CD14-positive monocyte (primary cell): ENCODE data around the gene NKAIN4. TPM values are rescaled to one million over a fixed set of nuclear protein-coding genes. Genes with fewer than 3 reads are reported as not detected.

ENCODE experiments used
- DNase-seq, 3 donors: peaks; one replicate each; pipeline ENCODE4 v3.0.0-alpha.2; 2011 to 2022
- H2AFZ ChIP-seq: 2 replicates; pipeline ENCODE4 v1.6.0; 2012; ENCODE audit warnings: mild to moderate bottlenecking, low read depth, low read length, inconsistent platforms; ENCODE audit not compliant: insufficient read depth, poor library complexity, severe bottlenecking
- H3K27ac ChIP-seq, 2 donors: 1 replicate in 1 of 2; 2 replicates in 1 of 2; pipeline ENCODE4 v1.5.1; 2012 to 2013; ENCODE audit warnings: low read length in 2 of 2, control low read depth in 1 of 2, inconsistent platforms in 1 of 2, low read depth in 1 of 2, mild to moderate bottlenecking in 1 of 2
- H3K27me3 ChIP-seq, 2 donors: one replicate each; pipeline versions ENCODE4 v1.6.0 to v1.6.1; 2011 to 2013; ENCODE audit warnings: low read length in 2 of 2; ENCODE audit not compliant: control insufficient read depth in 2 of 2, insufficient read depth in 2 of 2
- H3K36me3 ChIP-seq, 2 donors: replicated peaks in 1 of 2; 1 replicate in 1 of 2; 2 replicates in 1 of 2; pipeline versions ENCODE4 v1.5.1 to v1.6.1; 2012 to 2013; ENCODE audit warnings: low read length in 2 of 2, control low read depth in 1 of 2, inconsistent platforms in 1 of 2, mild to moderate bottlenecking in 1 of 2; ENCODE audit not compliant: insufficient read depth in 2 of 2, control insufficient read depth in 1 of 2
- H3K4me1 ChIP-seq, 2 donors: 1 replicate in 1 of 2; 2 replicates in 1 of 2; pipeline versions ENCODE4 v1.5.1 to v1.6.1; 2012 to 2013; ENCODE audit warnings: low read length in 2 of 2, control low read depth in 1 of 2, inconsistent platforms in 1 of 2, mild to moderate bottlenecking in 1 of 2, moderate library complexity in 1 of 2; ENCODE audit not compliant: insufficient read depth in 2 of 2, control insufficient read depth in 1 of 2
- H3K4me2 ChIP-seq: replicated peaks from 2 replicates; pipeline ENCODE3; 2012; ENCODE audit warnings: low read length, moderate library complexity, mild to moderate bottlenecking; ENCODE audit not compliant: poor library complexity, severe bottlenecking; ENCODE audit errors: extremely low read depth
- H3K4me3 ChIP-seq, 3 experiments: fragments of 200-600 bp in 1 of 3; sonication (generic) in 1 of 3; replicated peaks in 1 of 3; 1 replicate in 2 of 3; 2 replicates in 1 of 3; pipeline ENCODE4 v1.5.1; 2011 to 2013; ENCODE audit warnings: low read length in 3 of 3, mild to moderate bottlenecking in 3 of 3, control low read depth in 2 of 3, low read depth in 2 of 3, inconsistent platforms in 1 of 3, moderate library complexity in 1 of 3
- H3K79me2 ChIP-seq: 2 replicates; pipeline ENCODE4 v1.6.0; 2012; ENCODE audit warnings: mild to moderate bottlenecking, control low read depth, inconsistent platforms, low read length, moderate library complexity; ENCODE audit not compliant: insufficient read depth
- H3K9ac ChIP-seq: 2 replicates; pipeline ENCODE4 v1.6.0; 2017; ENCODE audit warnings: low read length, mild to moderate bottlenecking; ENCODE audit not compliant: insufficient read depth, poor library complexity, severe bottlenecking
- H3K9me3 ChIP-seq, 2 donors: replicated peaks in 1 of 2; 1 replicate in 1 of 2; 2 replicates in 1 of 2; pipeline versions ENCODE4 v1.5.1 to v1.6.1; 2012 to 2013; ENCODE audit warnings: low read length in 2 of 2, control low read depth in 1 of 2; ENCODE audit not compliant: control insufficient read depth in 1 of 2, insufficient read depth in 1 of 2
- H4K20me1 ChIP-seq: 2 replicates; pipeline ENCODE4 v1.6.0; 2012; ENCODE audit warnings: mild to moderate bottlenecking, low read length, control low read depth, moderate library complexity; ENCODE audit not compliant: insufficient read depth
- H3K27ac Mint-ChIP-seq, 7 donors: one replicate each; pipeline ENCODE4 v1.8.0; 2020; ENCODE audit warnings: mild to moderate bottlenecking in 7 of 7, mixed read lengths in 7 of 7, moderate library complexity in 6 of 7, inconsistent platforms in 2 of 7
- H3K27me3 Mint-ChIP-seq, 3 donors: one replicate each; pipeline ENCODE4 v1.8.0; 2021 to 2022; ENCODE audit warnings: low read depth in 3 of 3, mild to moderate bottlenecking in 3 of 3, mixed read lengths in 3 of 3, moderate library complexity in 3 of 3, inconsistent platforms in 1 of 3
- H3K36me3 Mint-ChIP-seq, 2 donors: one replicate each; pipeline ENCODE4 v1.8.0; 2020; ENCODE audit warnings: mixed read lengths in 2 of 2, inconsistent platforms in 1 of 2, mild to moderate bottlenecking in 1 of 2
- H3K4me1 Mint-ChIP-seq: one replicate; pipeline ENCODE4 v1.8.0; 2020; ENCODE audit warnings: mild to moderate bottlenecking, mixed read lengths
- H3K4me3 Mint-ChIP-seq, 2 donors: one replicate each; pipeline ENCODE4 v1.8.0; 2020; ENCODE audit warnings: mild to moderate bottlenecking in 2 of 2, mixed read lengths in 2 of 2, moderate library complexity in 1 of 2
- H3K9me3 Mint-ChIP-seq, 7 donors: one replicate each; pipeline ENCODE4 v1.8.0; 2020 to 2022; ENCODE audit warnings: mixed read lengths in 7 of 7, mild to moderate bottlenecking in 6 of 7, moderate library complexity in 6 of 7, inconsistent platforms in 2 of 7
- WGBS: methylation state at CpG from one replicate; pipeline ENCODE4 v1.1.5; 2013; ENCODE audit warnings: missing lambda C conversion rate; ENCODE audit not compliant: insufficient coverage; 5-methylcytosine and 5-hydroxymethylcytosine counted together
- intact Hi-C, 2 donors: fragments of 100-400 bp; cut with micrococcal nuclease; formaldehyde crosslinking; loops; one replicate each; pipeline versions ENCODE4 v1.15.0 to v1.15.1; 2023
- polyA plus RNA-seq, 3 donors: library from polyadenylated mRNA; depleted of rRNA in 1 of 3; unstranded in 2 of 3; stranded (reverse) in 1 of 3; fragments of 300-500 nt in 2 of 3; fragments of >200 nt in 1 of 3; fragmentation: Illumina TruSeq in 2 of 3; gene quantifications; 1 replicate in 2 of 3; 2 replicates in 1 of 3; pipeline ENCODE4 v1.2.3, GENCODE V29; 2012 to 2021
- TF ChIP-seq, protein P1 (sequence below): fragments of 200-600 bp; IDR thresholded peaks from one replicate; pipeline ENCODE4 v1.8.0; 2022; ENCODE audit warnings: antibody characterized with exemption, mild to moderate bottlenecking

The NKAIN4 gene
- polyA plus RNA-seq, 3 donors, result not detected

DNA sequence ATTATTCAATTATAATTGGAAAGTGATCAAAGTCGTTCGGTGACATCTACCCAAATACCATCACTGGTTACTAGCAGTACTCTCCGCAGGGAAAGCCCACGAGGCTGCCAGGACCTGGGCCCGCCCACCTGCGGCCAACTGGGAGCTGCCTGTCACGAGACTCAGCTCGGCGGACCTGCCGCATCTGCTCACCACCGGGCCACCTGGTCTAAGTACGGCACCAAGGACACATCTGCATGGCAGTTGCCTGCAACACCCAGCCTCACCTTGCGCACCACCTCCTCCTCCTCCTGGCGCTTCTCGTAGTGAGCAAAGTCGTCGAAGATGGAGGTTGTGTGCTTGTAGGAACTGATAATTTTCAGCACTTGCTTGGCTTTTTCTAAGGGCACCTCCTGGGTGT, 52.2 kb downstream of the NKAIN4 start:
- no peaks in the 10 kb centered on the region for H3K4me1 ChIP-seq
- H3K27ac ChIP-seq, result no peak overlapping the region
- TF ChIP-seq, protein P1, sequence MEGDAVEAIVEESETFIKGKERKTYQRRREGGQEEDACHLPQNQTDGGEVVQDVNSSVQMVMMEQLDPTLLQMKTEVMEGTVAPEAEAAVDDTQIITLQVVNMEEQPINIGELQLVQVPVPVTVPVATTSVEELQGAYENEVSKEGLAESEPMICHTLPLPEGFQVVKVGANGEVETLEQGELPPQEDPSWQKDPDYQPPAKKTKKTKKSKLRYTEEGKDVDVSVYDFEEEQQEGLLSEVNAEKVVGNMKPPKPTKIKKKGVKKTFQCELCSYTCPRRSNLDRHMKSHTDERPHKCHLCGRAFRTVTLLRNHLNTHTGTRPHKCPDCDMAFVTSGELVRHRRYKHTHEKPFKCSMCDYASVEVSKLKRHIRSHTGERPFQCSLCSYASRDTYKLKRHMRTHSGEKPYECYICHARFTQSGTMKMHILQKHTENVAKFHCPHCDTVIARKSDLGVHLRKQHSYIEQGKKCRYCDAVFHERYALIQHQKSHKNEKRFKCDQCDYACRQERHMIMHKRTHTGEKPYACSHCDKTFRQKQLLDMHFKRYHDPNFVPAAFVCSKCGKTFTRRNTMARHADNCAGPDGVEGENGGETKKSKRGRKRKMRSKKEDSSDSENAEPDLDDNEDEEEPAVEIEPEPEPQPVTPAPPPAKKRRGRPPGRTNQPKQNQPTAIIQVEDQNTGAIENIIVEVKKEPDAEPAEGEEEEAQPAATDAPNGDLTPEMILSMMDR, result no peak
- Mint-ChIP-seq H3K9me3 (no peaks in the 10 kb centered on the region), H3K4me3 (no peak overlapping the region), H3K27me3 (peaks cover 0 to 2% (median under 1%) of the 10 kb centered on the region in 3 donors), H3K36me3 (peaks cover 74 to 98% of the 10 kb centered on the region in 2 donors), H3K4me1 (no peaks in the 10 kb centered on the region), H3K27ac (no peak overlapping the region)
- no peak overlapping the region for H2AFZ ChIP-seq
- WGBS, result 99% methylated on average over 9 of the region's 17 CpGs
- no peaks in the 10 kb centered on the region for H3K27me3 ChIP-seq
- no peak overlapping the region for H3K4me2 ChIP-seq
- intact Hi-C loops, result no loop called here
- H3K4me3 ChIP-seq, result no peak overlapping the region
- H3K79me2 ChIP-seq, result peaks cover 81% of the 10 kb centered on the region
- no peak for DNase-seq
- H3K9me3 ChIP-seq, result no peaks in the 10 kb centered on the region
- no peak overlapping the region for H3K9ac ChIP-seq
- H3K36me3 ChIP-seq, result peaks cover 72 to 100% of the 10 kb centered on the region in 2 donors
- peaks cover 100% of the 10 kb centered on the region for H4K20me1 ChIP-seq

DNA sequence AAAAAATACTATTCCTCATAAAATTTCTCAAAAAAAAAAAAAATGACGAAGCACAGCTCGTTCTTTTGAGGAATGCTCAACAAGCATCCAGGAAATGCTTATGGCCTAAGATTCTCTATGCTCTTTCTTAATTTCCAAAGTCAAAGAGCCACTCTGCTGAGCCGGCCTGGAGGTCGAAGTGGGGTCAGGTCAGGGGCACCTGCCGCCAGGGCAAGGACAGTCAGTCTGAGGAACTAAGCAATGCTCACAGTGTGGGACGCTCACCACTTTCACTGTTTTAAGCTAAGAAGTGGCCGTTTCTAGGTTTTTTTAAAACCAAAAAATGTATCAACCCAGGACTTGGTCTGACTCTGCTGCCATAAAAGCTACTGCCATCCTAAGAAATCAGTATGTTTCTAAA, 55.7 kb downstream of the NKAIN4 start:
- DNase-seq, result no peak
- no peak overlapping the region for H2AFZ ChIP-seq
- no peak overlapping the region for H3K27ac Mint-ChIP-seq
- WGBS, result 94% methylated on average over 5 of the region's 7 CpGs
- H4K20me1 ChIP-seq, result peaks cover 97% of the 10 kb centered on the region
- no peaks in the 10 kb centered on the region for H3K4me1 ChIP-seq
- intact Hi-C loops, result no loop called here
- no peak overlapping the region for H3K4me2 ChIP-seq
- H3K9ac ChIP-seq, result no peak overlapping the region
- no peaks in the 10 kb centered on the region for H3K9me3 Mint-ChIP-seq
- H3K36me3 Mint-ChIP-seq, result peaks cover 70 to 91% of the 10 kb centered on the region in 2 donors
- H3K27ac ChIP-seq, result no peak overlapping the region
- no peaks in the 10 kb centered on the region for H3K9me3 ChIP-seq
- H3K4me3 ChIP-seq, result no peak overlapping the region
- H3K36me3 ChIP-seq, result peaks cover 63 to 96% of the 10 kb centered on the region in 2 donors
- TF ChIP-seq, protein P1, result no peak
- peaks cover 0 to 2% (median 0%) of the 10 kb centered on the region in 3 donors for H3K27me3 Mint-ChIP-seq
- H3K4me3 Mint-ChIP-seq, result no peak overlapping the region
- no peaks in the 10 kb centered on the region for H3K4me1 Mint-ChIP-seq
- H3K79me2 ChIP-seq, result peaks cover 56% of the 10 kb centered on the region
- no peaks in the 10 kb centered on the region for H3K27me3 ChIP-seq
